ENCODE results near the gene PTGDS.
A peak's percentile ranks its signal among the peaks of the same experiment; 100 is the strongest.

Gene PTGDS

DNA sequence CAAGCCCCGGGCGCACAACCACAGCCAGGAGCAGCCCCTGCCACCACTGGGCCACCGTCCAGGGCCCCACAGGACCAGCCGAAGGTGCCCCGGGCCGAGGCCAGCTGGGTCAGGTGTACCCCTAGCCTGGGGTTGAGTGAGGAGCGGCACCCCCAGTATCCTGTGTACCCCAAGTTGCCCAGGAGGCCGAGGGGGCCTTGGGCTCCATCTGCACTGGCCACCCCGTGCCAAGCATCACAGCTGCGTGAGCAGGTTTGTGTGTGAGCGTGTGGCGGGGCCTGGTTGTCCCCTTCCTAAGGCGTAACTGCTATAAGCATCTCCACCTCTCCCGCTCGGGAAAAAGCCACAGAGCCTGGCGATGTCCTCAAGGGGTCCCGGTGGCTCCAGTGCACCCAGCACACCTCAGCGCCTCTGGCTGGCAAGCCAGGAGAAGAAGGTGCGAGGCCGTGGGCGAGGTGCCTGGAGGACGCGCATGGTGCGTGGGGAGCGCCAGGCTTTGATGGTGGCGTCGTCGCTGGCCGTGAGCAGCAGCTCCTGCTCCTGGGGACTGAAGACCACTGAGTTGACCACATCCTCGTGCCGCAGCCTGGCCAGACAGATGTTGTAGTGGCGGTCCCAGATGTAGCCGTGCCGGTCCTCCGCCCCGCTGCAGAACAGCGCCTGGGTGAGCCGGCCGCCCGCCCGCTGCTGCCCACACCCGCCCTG, 36.6 kb upstream of the PTGDS start:
- H3K4me1 ChIP-seq (ENCODE audit: control insufficient read depth, insufficient read depth, low read length), result peaks cover 13% of the 10 kb centered on the region
- H3K36me3 ChIP-seq (ENCODE audit: control insufficient read depth, insufficient read depth, low read length), result peaks cover 49% of the 10 kb centered on the region
- H3K27me3 ChIP-seq (ENCODE audit: control insufficient read depth, insufficient read depth, low read length), result no peaks in the 10 kb centered on the region
- H3K9ac ChIP-seq (ENCODE audit: low read length), result no peak overlapping the region
- no peaks in the 10 kb centered on the region for H3K9me3 ChIP-seq (ENCODE audit: control insufficient read depth, insufficient read depth, low read depth, low read length)
- no peak overlapping the region for H3K4me3 ChIP-seq (ENCODE audit: low read depth, low read length)
- no peak overlapping the region for H3K27ac ChIP-seq (ENCODE audit: low read depth, low read length)

- H3K27ac ChIP-seq (ENCODE audit: low read depth, low read length), result no peak overlapping the region
- peaks cover 48% of the 10 kb centered on the region for H3K36me3 ChIP-seq (ENCODE audit: control insufficient read depth, insufficient read depth, low read length)
- no peak overlapping the region for H3K9ac ChIP-seq (ENCODE audit: low read length)
- H3K4me3 ChIP-seq (ENCODE audit: low read depth, low read length), result no peak overlapping the region
- no peaks in the 10 kb centered on the region for H3K27me3 ChIP-seq (ENCODE audit: control insufficient read depth, insufficient read depth, low read length)
- no peaks in the 10 kb centered on the region for H3K9me3 ChIP-seq (ENCODE audit: control insufficient read depth, insufficient read depth, low read depth, low read length)
- H3K4me1 ChIP-seq (ENCODE audit: control insufficient read depth, insufficient read depth, low read length), result peaks cover 13% of the 10 kb centered on the region
Measured at GRCh38 chr9:136941231-136942111, 35.8 kb upstream of the PTGDS start.

- Histone ChIP-seq H3K9ac (ENCODE audit: low read length) (no peak overlapping the region), H3K4me1 (ENCODE audit: control insufficient read depth, insufficient read depth, low read length) (peaks cover 13% of the 10 kb centered on the region), H3K36me3 (ENCODE audit: control insufficient read depth, insufficient read depth, low read length) (peaks cover 43% of the 10 kb centered on the region), H3K27me3 (ENCODE audit: control insufficient read depth, insufficient read depth, low read length) (no peaks in the 10 kb centered on the region), H3K27ac (ENCODE audit: low read depth, low read length) (no peak overlapping the region), H3K4me3 (ENCODE audit: low read depth, low read length) (0 out of 2 replicates have a peak overlapping the region, but pooled peaks have one; percentile 87), H3K9me3 (ENCODE audit: control insufficient read depth, insufficient read depth, low read depth, low read length) (no peaks in the 10 kb centered on the region)
Measured at GRCh38 chr9:136942112-136942880, 35.0 kb upstream of the PTGDS start.

DNA sequence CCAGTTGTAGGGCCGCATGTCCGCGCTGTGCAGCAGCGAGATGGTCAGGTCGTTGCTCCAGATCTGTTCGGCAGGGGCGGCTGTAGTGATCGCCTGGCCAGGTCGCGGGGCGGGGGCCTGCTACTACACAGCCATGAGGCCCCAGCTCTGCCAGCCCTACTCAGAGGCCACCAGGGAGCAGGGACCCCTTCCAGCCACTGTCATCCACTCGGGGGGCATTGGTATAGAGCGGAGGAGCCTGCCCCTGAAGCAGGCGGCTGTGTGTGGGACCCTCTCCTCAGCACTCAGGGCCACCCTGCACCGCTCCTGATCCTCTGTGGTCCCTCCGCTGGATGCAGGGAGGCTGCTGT, 34.4 kb upstream of the PTGDS start:
- Histone ChIP-seq H3K36me3 (ENCODE audit: control insufficient read depth, insufficient read depth, low read length) (peaks cover 38% of the 10 kb centered on the region), H3K9me3 (ENCODE audit: control insufficient read depth, insufficient read depth, low read depth, low read length) (no peaks in the 10 kb centered on the region), H3K27me3 (ENCODE audit: control insufficient read depth, insufficient read depth, low read length) (no peaks in the 10 kb centered on the region), H3K27ac (ENCODE audit: low read depth, low read length) (no peak overlapping the region), H3K4me3 (ENCODE audit: low read depth, low read length) (peak overlapping the region; percentile 87; the same call in 1 of the 2 replicates), H3K9ac (ENCODE audit: low read length) (no peak overlapping the region), H3K4me1 (ENCODE audit: control insufficient read depth, insufficient read depth, low read length) (peaks cover 12% of the 10 kb centered on the region)

GRCh38 chr9:136943291-136944211, 33.8 kb upstream of the PTGDS start:
- Histone ChIP-seq H3K27me3 (ENCODE audit: control insufficient read depth, insufficient read depth, low read length) (no peaks in the 10 kb centered on the region), H3K36me3 (ENCODE audit: control insufficient read depth, insufficient read depth, low read length) (peaks cover 38% of the 10 kb centered on the region), H3K4me3 (ENCODE audit: low read depth, low read length) (peak overlapping the region; percentile 87), H3K27ac (ENCODE audit: low read depth, low read length) (0 out of 2 replicates have a peak overlapping the region, but pooled peaks have one; percentile 34), H3K9ac (ENCODE audit: low read length) (peak overlapping the region; percentile 87), H3K4me1 (ENCODE audit: control insufficient read depth, insufficient read depth, low read length) (peaks cover 13% of the 10 kb centered on the region), H3K9me3 (ENCODE audit: control insufficient read depth, insufficient read depth, low read depth, low read length) (no peaks in the 10 kb centered on the region)

DNA sequence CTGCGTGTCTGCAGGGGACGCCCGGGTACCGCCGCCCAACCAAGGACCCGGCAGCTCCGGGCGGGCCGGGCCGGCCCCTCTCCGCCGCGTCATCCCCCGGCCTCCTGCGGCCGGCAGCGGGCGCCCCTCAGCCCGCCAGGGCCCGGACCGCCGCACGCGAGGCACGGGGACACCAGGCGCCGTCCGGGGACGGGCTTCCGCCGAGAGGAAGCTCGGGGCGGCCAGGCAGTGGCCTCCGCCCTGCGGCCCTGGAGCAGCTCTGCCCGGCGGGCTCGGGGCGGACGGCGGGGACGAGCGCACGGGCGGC, 33.1 kb upstream of the PTGDS start:
- 0 out of 2 replicates have a peak overlapping the region, but pooled peaks have one; percentile 34 for H3K27ac ChIP-seq (ENCODE audit: low read depth, low read length)
- peak overlapping the region; percentile 87 for H3K4me3 ChIP-seq (ENCODE audit: low read depth, low read length)
- no peaks in the 10 kb centered on the region for H3K27me3 ChIP-seq (ENCODE audit: control insufficient read depth, insufficient read depth, low read length)
- H3K4me1 ChIP-seq (ENCODE audit: control insufficient read depth, insufficient read depth, low read length), result peaks cover 13% of the 10 kb centered on the region
- no peaks in the 10 kb centered on the region for H3K9me3 ChIP-seq (ENCODE audit: control insufficient read depth, insufficient read depth, low read depth, low read length)
- H3K9ac ChIP-seq (ENCODE audit: low read length), result peak overlapping the region; percentile 87
- H3K36me3 ChIP-seq (ENCODE audit: control insufficient read depth, insufficient read depth, low read length), result peaks cover 36% of the 10 kb centered on the region

DNA sequence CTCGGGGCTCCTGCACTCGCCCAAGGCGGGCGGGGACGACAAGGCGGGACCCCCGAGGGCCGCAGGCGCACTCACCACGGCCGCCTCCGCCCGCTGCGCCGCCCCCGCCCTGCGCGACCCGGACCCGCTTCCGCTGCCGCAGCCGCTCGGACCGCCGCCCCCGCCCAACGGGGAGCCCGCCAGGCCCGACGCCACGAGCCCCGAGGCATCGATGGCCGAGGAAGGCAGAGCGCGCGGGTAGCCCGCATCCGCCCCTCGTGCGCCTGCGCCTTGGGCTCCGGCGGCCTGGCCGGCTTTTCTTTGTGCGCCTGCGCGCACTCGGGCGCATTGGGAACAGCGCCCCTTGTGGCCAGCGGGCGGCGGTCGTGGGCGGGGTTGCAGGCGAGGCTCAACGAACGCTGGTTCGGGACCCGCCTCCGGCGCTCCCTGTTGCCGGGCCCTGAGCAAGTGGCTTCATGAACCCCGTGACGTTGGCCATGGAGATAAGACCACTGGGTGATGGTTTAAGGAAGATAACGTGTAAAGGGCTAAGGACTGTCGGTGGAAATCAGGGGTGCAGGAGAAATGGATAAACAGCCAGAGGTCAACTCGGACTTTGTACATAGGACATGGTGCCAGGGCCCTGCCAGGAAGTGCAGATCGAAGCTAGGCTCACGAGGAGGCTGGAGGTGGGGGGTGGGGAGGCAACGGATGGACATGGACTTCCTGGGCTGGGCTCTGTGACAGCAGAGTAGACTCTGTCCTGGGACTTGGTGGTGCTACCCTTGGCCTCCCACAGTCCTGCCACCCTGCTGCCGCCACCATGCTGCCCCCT, 32.6 kb upstream of the PTGDS start, which contains the start of the genes C8G and FBXW5:
Gene C8G (plus strand): TSS at position 725 of the 814 bp plus-strand sequence. CDS start 78 bp downstream, at position 803.
Gene FBXW5 (minus strand): TSS at position 220 of the 814 bp plus-strand sequence. CDS start 655 bp downstream, outside the sequence.
- H3K9me3 ChIP-seq (ENCODE audit: control insufficient read depth, insufficient read depth, low read depth, low read length), result no peaks in the 10 kb centered on the region
- H3K4me1 ChIP-seq (ENCODE audit: control insufficient read depth, insufficient read depth, low read length), result peaks cover 13% of the 10 kb centered on the region
- H3K27me3 ChIP-seq (ENCODE audit: control insufficient read depth, insufficient read depth, low read length), result no peaks in the 10 kb centered on the region
- 0 out of 2 replicates have a peak within 1 kb of the TSS, but pooled peaks have one; percentile 34 for H3K27ac ChIP-seq (ENCODE audit: low read depth, low read length)
- H3K9ac ChIP-seq (ENCODE audit: low read length), result peak within 1 kb of the TSS; percentile 87
- peak within 1 kb of the TSS; percentile 87 for H3K4me3 ChIP-seq (ENCODE audit: low read depth, low read length)
- H3K36me3 ChIP-seq (ENCODE audit: control insufficient read depth, insufficient read depth, low read length), result peaks cover 31% of the 10 kb centered on the region

DNA sequence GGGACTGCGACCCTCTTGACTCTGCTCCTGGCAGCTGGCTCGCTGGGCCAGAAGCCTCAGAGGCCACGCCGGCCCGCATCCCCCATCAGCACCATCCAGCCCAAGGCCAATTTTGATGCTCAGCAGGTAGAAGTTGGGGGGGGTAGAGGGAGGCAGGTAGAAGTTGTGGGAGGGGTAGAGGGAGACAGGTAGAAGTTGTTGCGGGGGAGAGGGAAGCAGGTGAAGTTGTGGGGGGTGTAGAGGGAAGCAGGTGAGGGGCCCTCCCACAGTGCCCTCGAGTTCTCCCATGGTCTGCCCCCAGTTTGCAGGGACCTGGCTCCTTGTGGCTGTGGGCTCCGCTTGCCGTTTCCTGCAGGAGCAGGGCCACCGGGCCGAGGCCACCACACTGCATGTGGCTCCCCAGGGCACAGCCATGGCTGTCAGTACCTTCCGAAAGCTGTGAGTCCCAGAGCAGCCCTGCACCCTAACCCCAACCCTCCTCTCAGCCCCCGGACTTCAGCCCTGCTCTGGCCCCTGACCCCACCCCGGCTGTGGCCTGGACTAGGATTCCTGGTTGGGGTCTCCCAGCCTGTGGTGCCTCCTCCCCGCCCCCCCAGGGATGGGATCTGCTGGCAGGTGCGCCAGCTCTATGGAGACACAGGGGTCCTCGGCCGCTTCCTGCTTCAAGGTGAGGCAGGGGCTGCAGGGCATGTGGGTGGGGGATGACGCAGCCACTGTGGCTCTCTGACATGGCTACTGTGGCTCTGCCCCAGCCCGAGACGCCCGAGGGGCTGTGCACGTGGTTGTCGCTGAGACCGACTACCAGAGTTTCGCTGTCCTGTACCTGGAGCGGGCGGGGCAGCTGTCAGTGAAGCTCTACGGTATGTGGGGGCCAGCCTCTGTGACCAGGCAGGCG, 31.7 kb upstream of the PTGDS start:
- H3K27me3 ChIP-seq (ENCODE audit: control insufficient read depth, insufficient read depth, low read length), result no peaks in the 10 kb centered on the region
- no peak overlapping the region for H3K4me3 ChIP-seq (ENCODE audit: low read depth, low read length)
- H3K9me3 ChIP-seq (ENCODE audit: control insufficient read depth, insufficient read depth, low read depth, low read length), result no peaks in the 10 kb centered on the region
- H3K4me1 ChIP-seq (ENCODE audit: control insufficient read depth, insufficient read depth, low read length), result peaks cover 17% of the 10 kb centered on the region
- H3K9ac ChIP-seq (ENCODE audit: low read length), result no peak overlapping the region
- peaks cover 23% of the 10 kb centered on the region for H3K36me3 ChIP-seq (ENCODE audit: control insufficient read depth, insufficient read depth, low read length)
- no peak overlapping the region for H3K27ac ChIP-seq (ENCODE audit: low read depth, low read length)

All from HUES6 (cell line).